ENCODE measurements around the gene ZNF844.

GRCh38 chr19:12098040-12098439 lies 33.5 kb downstream of the ZNF844 start:
- TF ChIP-seq POLR2A (IDR thresholded peaks at IDR 0.05; ENCODE audit: borderline replicate concordance, extremely low read depth, insufficient read depth, insufficient read length) = no peak
- no peak for TF ChIP-seq CTCF (IDR thresholded peaks at IDR 0.05 in 2 of 3, conservative IDR thresholded peaks at IDR 0.05 in 1 of 3; ENCODE audit: borderline replicate concordance in 1 of 3, insufficient read depth in 1 of 3, low read depth in 2 of 3, low read length in 2 of 3)
- TF ChIP-seq MAX (IDR thresholded peaks at IDR 0.05) = no peak
- TF ChIP-seq JUND (IDR thresholded peaks at IDR 0.05) = no peak
- no peak for TF ChIP-seq ATF3 (IDR thresholded peaks at IDR 0.05)
- TF ChIP-seq POLR2AphosphoS5 (IDR thresholded peaks at IDR 0.05; ENCODE audit: low read depth, low read length) = no peak
- no peak for TF ChIP-seq ZBTB33 (IDR thresholded peaks at IDR 0.05; ENCODE audit: extremely low read depth, insufficient replicate concordance, low read length)
- no peak for TF ChIP-seq RAD21 (IDR thresholded peaks at IDR 0.05; ENCODE audit: low read depth)
- no peak for TF ChIP-seq YY1 (IDR thresholded peaks at IDR 0.05; ENCODE audit: extremely low read depth, insufficient replicate concordance, low read depth, low read length)
- no peak for TF ChIP-seq EZH2 (IDR thresholded peaks at IDR 0.05)
- no peak for TF ChIP-seq SIN3A (IDR thresholded peaks at IDR 0.05; ENCODE audit: low read depth)
- no peak for TF ChIP-seq EGR1 (IDR thresholded peaks at IDR 0.05; ENCODE audit: low read depth)
